GM19463 (cell line): ENCODE results near the gene STX3.

Experiments used
- ATAC-seq: cut with Tn5 transposase; IDR thresholded peaks from one replicate; pipeline ENCODE4 v1.9.1; 2021; ENCODE audit warnings: mild to moderate bottlenecking, moderate library complexity; ENCODE audit not compliant: unreplicated experiment

The STX3 gene

DNA sequence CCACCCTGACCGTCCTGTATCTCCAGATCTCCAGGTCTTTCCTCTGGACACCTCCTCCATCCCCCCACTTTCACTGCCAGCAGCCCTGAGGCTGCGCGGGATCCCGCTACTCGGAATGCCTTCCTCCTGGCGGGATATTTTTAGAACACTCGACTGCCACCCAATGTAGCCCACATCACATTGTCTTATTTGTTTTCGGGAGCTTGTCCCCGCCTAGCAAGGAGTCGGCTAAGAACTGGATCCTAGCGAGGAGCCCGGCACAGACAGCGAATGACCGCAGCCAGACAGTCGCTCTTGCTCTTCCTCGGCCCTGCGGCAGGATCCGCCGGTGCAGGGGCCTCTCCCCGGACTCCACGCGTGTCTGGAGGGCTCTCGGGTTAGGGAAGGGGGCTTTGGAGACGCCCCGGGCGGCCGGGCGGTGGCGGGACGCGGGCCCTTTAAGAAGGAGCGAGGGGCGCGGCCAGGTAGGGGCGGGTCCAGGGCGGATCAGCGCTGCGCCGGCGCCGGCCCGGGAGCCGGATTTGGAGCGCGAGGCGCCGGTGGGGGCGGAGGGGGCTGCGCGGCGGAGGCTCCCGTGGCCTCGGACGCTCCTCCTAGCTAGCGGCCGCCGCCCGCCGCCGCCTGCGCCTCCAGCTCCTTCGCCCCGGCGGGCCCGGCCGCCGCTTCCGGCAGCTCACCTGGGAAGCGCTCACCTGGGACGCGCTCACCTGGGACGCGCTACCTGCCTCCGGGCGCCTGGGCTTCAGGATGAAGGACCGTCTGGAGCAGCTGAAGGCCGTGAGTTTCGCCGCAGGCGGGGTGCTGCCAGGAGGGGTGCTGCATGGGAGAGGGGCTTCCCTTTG lies at the start of gene STX3:
STX3 (plus strand) TSS at position 518 of the 842 bp plus-strand sequence; CDS start at position 748, 230 bp downstream.
- ATAC-seq = peak; percentile 73

DNA sequence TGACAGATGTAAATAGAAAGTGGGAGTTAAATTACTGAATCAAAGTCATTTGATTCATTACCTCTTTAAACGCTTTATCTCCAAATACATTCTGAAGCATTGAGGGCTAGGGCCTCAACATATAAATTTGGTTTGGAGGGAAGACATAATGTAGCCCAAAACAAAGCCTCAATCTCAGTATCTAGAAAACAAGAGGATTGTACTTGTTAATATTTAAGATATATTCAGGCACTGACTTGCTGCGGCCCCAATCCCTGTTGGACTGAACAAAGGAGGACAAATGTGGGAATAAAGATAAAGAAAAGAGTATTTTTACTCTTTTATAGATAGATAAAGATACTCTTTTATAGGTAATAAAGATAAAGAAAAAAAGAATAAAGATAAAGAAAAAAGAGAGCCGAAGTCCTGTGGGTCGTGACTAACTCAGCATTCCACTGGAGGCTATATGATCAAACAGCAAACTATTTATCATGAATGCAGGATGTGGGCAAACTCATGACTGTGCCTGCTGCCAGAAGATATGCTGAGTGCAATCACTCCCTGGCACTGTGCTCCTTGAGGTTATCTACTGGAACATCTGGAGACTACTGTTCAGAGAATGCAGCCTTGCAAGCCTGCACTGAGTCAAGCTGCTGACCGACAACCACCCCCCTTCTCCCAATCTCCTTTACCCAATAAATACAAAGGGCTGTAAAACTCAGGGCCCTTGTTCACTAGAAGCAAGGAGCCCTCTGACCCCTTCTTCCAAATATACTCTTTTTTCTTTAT lies 48.5 kb upstream of the STX3 start:
- no peak for ATAC-seq

DNA sequence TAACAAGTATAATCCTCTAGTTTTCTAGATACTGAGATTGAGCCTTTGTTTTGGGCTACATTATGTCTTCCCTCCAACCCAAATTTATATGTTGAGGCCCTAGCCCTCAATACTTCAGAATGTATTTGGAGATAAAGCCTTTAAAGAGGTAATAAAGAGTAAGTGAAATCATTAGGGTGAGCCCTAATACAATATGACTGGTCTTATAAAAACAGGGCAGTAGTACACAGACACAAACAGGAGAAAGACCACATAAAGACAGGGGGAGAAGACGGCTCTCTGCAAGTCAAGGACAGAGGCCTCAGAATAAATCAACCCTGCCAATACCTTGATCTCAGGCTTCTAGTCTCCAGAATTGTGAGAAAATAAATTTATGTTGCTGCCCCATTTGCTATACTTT lies 47.8 kb upstream of the STX3 start:
- no peak for ATAC-seq

DNA sequence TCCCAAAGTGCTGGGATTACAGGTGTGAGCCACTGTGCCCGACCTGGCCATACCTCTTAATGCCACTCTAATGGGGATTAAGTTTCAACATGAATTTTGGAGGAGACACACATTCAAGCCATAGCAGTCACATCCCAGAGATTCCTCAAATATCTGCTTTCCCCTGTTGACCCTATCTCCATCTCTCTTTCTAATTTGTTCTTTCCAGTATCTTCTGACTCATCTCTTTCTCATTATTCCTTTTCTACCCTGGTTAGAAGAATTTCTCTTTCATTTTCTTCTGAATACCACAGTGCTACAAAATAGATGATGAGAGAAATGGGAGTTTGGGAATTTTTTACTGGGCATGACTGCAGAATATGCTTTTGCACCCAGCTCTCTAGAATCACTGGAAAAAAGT lies 46.6 kb upstream of the STX3 start:
- ATAC-seq = no peak

DNA sequence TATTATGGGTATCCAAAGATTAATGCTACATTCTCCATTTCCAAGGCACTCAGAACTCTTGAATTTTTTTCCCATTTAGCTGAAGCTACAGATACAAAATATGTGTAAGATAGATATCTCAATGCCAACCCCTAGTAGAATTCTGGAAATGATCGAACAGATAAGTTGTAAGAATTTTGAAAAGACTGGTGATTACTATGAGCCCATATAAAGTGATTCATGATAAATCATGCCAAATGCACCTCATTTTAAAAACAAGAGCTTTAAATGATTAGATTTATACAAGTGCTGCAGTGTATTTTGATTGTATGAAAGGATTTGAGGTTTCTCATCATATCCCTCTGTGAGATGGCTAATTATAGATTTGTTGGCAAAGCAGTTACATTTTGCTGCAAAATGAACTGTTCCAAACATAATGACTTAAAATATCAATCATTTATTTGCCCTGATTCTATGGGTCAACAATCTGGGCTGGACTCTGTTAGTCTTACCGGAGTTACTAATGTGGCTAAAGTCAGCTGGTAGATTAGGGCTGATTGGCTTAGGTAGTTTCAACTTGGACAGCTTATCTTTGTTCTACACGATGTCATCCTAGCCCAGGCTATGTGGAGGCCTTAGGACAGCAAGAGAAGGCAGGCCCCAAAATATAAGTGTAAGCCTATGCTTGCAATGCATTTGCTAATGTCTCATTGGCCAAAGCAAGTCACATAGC lies 44.9 kb upstream of the STX3 start:
- no peak for ATAC-seq

DNA sequence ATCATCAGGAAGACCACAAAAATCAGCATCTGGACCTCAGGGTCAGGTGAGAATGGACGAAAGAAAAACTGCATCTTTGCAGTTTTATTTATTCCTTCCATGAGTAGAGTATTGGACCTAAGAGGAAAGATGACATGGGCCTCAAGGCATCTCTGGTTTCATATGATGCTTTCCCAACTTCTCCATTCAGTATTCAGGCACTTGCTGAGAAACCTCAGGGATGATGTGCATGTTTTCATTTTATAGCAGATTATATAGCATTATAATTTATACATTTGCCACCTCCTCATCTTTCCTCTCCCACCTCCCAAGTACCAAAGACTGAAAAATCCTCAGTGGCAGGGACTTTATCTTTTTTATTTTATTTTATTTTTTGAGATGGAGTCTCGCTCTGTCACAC lies 41.4 kb upstream of the STX3 start, which contains the start of gene OR10V1:
OR10V1 (minus strand) TSS at position 101 of the 400 bp plus-strand sequence; CDS start at position 101, 0 bp downstream.
- ATAC-seq = no peak

DNA sequence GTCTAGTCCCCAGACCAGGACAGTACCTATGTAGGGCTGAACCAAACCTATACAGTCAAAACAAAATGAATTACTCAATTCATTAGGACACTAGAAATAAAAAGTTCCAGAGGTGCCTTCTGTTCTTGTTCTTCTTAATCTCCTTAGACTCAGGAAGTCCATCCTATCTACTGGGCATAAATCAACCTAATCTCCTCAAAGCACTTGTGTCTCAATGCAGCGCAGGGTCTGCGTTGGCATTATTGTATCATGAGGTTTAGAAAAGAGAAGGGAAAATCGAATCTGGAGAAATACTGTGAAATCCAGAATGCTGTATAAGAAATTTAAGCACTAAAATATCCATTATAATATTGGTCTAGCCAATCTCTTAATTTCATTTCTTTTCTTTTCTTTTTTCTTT lies 39.1 kb upstream of the STX3 start:
- no peak for ATAC-seq

DNA sequence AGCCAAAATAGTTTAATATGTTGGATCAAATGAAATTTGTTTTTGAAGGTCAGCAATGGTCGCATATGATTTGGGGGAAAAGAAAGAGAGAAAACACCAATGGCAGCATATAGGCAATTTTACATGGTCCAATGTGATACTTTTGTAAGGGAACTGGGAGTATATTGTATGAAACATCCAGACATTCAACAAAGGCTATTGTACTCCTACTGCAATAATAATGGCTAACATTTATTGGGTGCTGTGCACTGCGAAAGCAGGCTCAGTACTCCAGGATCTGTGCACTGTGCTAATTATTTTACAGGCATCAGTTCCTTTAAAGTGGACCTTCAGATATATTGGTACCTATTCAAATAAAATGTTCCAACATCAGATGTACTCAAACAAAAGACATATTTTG lies 35.6 kb upstream of the STX3 start:
- no peak for ATAC-seq

DNA sequence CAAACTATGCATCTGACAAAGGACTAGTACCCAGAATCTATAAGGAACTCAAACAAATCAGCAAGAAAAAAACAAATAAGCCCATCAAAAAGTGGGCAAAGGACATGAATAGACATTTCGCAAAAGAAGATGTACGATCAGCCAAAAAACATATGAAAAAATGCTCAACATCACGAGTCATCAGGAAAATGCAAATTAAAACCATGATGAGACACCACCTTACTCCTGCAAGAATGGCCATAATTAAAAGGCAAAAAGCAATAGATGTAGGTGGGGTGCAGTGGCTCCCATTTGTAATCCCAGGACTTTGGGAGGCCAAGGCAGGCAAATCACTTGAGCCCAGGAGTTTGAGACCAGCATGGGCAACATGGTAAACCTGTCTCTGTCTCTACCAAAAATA lies 31.1 kb upstream of the STX3 start:
- ATAC-seq = no peak

DNA sequence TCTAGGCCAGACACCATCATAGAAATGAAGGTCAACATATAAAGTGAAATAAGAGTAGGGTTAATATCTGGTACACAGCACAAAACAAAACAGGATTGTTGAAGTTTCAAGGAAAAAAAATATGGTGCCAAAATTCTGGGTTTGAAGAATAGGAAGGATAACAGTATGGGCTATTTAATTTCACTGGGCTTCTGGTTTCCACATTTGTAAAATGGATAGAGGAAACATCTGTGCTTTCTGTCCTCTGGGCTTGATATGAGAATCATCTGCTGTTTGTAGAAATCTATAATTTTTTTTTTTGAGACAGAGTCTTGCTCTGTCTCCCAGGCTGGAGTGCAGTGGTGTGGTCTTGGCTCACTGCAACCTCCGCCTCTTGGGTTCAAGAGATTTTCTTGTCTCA lies 27.8 kb upstream of the STX3 start:
- ATAC-seq = no peak

DNA sequence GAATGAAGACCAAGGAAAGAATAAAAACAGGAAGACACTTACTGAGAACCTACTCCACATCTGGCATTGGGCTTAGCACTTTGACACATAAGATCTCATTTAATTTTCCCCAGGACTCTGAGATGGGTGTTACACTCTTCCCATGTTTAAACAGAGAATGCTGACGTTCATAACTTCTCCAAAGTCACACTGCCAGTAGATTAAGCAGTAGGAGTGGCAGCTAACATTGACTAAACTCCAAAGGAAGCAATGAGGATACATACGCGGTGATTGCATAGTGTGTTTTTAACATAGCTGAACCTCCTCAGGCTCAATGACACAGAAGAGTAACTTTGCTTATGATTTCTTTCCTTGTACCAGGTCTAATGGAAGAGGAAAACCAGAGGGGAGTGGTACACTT lies 27.0 kb upstream of the STX3 start:
- ATAC-seq = no peak

DNA sequence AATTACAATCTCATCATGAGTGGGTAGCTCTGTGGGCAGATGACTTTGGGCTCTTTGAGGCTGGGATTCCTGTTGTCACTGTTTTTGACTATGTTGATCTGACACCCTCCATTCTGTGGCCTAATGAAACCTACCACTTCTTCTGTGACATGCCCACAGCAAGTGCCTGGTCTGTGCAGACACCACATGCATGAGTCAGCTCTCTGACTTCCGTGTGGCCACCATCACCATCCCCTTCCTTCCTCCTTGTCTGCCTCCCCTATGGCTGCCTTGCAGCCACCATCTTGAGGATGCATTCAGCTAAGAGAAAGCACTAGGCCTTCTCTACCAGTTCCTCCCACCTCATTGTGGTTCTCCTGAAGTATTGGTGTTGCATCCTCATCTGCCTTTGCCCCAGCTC lies 26.3 kb upstream of the STX3 start:
- ATAC-seq = no peak

DNA sequence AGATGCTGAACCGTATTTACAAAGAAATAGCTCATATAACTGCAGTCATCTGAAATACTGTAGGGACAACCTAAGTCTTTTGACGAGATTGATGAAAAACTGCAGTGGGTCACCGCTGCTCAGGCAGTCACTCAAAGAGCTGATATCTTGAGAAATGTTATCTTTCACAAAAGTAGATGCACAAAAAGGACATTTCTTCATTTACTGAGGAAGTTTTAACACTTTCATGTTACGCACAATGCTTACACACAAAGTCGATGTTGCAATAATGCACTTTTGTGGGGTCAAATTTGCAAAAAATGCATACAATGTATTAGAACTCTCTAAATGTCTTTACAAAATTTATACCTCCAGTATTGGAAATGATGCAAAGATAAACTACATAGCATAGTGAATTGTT lies 25.3 kb upstream of the STX3 start:
- no peak for ATAC-seq

DNA sequence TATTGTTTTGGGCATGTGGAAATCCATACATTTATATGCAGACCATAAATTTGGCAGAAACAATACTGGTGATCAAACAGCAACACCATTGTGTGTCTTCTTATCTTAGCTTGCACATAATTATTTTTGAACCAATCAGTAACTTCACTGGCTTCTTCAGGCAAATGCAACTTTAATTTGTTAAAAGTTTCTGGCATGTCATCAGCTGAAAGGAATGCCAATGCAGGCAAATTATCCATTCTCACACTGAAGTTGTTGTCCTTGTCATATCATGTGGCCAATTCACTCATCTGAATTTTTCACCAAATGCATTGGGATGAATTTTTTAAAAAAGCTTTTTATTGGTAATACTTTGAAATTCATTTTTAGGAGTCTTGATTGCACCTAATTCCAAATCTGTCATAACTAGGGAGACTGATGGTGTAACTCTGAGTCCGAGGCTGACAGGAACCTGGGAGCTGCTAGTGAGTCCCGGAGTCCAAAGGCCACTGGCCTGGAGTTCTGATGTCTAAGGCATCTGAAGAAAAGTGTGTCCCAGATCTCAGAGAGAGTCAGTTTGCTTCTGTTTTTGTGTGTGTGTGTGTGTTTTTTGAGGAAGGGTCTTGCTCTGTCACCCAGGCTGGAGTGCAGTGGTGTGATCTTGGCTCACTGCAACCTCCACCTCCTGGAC lies 24.1 kb upstream of the STX3 start:
- ATAC-seq = no peak

DNA sequence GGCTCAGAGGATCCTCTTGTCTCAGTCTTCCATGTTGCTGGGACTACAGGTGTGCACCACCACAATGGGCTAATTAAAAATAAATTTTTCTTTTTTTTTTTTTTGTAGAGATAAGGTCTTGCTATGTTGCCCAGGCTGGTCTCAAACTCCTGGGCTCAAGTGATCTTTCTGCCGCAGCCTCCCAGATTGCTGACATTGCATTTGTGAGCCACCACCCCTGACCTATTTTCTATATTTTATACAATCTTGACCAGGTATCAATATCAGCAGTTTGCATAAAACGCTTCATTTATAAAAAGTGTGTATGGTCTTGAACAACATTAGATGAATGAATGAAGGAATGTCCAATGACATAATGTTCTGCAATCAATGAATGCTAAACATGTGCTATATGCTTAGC lies 9.1 kb upstream of the STX3 start:
- no peak for ATAC-seq

DNA sequence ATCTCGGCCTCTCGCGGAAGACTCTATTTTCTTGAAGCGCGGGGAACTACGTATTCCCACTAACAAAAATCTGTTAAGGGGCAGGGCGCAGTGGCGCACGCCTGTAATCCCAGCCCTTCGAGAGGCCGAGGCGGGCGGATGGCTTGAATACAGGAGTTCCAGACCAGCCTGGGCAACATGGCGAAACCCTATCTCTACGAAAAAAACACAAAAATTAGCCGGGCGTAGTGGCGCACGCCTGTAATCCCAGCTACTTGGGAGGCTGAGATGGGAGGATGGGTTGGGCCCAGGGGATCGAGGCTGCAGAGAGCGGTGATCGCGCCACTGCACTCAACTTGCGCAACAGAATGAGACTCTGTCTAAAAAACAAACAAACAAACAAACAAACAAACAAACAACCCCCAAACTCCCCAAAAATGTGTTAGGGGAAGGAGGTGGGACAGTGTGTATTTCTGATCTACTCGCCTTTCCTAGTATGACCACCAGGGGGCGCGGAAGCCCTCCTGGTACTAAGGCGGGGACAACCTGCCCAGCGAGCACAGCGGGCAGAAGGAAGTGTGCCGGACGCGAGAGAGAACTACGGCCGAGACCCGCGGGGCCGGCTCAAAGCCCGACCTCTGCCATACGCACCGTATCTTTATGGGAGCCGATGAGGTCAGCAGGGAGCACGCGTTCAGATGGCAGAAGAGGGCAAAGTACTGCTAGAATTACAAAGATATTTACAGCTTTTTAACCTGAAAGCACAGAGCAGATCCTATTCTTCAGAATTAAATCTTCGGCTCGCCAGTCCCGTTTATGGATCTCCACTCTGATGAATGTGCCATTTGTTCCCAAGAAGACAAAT lies 1.3 kb upstream of the STX3 start:
- peak; percentile 68 for ATAC-seq

DNA sequence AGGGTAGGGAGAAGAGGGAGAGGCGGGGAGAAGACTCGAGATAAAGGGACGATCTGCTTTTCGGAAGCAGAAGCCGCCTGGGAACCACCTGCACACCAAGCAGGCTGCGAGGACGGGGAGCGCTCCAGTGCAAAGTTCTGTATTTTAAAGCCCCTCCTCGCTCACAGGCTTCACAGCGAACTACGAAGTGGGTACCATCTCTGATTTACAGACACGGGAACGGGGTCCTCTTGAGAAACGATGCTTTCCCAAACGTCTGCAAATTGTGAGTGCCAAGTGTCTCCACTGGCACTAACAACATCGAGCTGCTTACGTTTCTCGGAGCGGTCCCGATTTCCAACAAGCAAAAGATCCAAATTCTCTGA lies 700 bp upstream of the STX3 start:
- no peak for ATAC-seq

DNA sequence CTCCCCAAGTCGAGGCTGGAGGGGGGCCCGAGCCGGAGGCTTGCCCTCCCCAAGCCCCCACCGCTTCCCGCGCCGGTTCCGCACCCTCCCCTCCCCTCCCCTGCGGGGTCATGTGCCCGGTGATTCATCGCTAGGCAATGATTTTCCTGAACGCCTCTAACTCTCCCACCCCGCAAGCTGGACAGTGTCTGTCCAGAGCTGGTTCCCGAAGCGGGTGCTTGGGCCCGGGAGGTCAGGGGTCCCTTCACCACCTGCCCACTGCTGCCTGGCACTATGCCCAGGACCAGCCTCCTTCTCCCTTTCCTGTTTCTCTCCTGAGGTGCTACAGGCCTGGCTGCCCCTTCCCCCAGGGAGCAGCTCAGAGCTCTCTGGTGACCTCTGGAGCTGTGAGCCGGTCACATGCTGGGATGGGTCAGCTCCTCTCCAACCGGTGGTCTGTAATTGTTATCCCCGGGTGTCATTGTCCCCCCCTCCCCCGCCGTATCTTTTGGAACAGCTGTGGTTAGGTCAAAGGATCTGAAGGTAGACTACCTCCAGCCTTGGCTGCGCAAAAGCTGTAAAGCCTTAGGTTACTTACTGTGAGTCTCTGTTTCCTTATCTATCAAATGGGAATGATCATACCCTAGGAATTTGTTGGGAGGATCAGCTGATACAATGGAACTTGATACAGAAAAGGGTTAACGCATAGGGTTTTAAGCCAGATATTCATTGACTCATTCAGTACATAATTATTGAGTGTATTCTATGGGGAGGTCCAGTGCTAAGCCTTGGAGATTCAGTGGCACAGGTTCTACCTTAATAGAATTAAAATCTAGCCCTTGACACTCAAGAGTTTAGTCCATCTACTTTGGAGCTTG lies 753 bp downstream of the STX3 start:
- peak; percentile 11 for ATAC-seq

DNA sequence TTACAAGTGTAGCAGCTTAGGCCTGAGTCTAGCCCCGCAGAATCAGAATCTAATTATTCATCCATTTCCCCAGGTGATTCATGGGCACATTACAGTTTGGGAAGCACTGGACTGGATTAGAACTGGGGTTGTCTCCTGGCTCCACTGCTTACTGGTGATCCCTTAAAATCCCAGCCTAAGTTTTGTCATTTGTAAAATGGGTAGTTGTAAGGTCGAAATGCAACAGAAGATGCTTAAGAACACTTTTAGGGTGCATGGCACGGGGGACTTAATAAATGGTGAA lies 1.3 kb downstream of the STX3 start:
- ATAC-seq = no peak
